HG03064 (cell line): ENCODE data around the gene PDGFA.

Experiments used
- ATAC-seq: cut with Tn5 transposase; IDR thresholded peaks from one replicate; pipeline ENCODE4 v1.9.1; 2021; ENCODE audit warnings: low read depth; ENCODE audit not compliant: unreplicated experiment

Gene PDGFA

DNA sequence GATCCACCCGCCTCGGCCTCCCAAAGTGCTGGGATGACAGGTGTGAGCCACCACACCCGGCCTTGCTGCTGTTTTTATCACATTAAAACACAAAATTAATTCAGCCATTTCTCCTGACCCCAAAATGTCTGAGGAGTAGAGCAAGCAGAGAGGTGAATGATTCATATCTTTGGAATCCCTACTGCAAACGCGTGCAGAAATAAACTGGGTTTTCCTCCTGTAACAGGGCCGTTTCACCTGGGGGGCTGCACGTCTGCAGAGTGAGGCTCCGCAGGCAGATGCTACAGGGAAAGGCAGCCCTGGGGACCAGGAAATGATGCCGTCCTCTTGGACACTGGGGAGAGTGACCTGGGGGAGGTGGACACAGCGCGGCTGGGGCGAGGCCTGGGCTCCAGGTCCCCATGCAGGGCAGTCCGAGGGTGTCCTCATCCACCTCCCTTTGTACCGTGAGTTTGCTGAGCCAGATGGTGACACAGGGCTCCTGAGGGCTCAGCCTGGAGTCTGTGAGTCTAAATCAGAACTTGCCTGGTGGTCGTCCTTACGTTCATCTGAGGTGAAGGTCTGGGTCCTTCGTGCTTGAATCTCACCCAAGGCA, 41.9 kb downstream of the PDGFA start:
- no peak for ATAC-seq

DNA sequence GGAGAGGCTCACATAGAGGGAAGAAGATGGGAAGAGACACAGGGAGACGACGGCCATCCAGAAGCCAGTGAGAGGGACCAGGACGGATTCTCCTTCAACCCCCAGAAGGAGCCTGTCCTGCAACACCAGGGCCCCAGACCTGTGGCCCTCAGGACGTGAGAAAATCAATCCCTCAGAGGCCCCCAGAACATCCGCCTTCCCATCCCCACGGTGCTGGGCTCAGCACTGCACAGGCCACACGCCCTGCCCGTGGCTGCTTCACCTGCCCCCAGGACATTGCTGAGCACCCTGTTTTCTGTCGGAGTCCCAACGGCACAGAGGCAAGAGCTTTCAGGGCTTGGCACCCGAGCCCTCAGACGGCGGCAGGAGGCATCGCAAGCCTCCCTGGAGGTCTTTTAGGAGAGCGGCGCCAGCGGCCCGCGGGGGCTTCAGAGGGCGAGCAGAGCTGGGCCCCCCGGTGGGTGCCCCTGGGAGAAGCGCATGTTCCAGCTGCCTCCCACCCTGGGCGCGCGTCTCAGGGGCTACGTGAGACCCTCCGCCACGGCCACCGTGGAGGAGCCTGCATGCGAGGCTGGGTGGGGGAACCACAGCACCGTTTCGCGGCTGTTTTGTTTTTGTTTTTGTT, 42.8 kb downstream of the PDGFA start:
- ATAC-seq: no peak

DNA sequence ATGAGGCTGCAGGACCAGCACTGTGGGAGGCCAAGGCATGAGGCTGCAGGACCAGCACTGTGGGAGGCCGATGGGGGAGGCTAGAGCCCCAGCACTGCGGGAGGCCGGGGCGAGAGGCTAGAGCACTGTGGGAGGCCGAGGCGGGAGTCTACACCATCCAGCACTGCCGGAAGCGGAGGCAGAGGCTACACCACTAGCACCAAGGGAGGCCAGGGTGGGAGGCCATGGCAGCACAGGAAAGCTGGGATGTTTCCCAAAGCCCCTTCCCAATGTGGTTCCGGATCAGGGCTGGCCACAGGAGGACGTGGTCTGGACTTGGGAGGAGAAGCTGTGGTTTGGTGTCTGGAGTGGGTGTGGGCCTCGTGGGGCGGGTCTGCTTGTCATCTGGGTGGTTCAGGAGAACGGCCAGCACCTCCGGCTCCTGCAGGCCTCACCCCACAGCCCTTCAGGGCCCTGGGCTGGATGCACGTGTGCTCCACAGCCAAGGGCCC, 43.6 kb downstream of the PDGFA start:
- no peak for ATAC-seq

DNA sequence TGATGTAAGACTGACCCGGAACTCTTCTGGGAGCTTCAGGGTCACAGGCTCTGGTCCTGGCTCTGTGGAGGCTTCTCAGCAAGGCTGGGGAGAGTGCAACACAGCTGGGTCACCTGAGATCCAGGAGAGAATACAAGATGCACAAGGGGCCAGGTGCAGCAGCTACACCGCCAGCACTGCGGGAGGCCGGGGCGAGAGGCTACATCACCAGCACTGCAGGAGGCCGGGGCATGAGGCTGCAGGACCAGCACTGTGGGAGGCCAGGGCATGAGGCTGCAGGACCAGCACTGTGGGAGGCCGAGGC, 44.3 kb downstream of the PDGFA start:
- no peak for ATAC-seq

DNA sequence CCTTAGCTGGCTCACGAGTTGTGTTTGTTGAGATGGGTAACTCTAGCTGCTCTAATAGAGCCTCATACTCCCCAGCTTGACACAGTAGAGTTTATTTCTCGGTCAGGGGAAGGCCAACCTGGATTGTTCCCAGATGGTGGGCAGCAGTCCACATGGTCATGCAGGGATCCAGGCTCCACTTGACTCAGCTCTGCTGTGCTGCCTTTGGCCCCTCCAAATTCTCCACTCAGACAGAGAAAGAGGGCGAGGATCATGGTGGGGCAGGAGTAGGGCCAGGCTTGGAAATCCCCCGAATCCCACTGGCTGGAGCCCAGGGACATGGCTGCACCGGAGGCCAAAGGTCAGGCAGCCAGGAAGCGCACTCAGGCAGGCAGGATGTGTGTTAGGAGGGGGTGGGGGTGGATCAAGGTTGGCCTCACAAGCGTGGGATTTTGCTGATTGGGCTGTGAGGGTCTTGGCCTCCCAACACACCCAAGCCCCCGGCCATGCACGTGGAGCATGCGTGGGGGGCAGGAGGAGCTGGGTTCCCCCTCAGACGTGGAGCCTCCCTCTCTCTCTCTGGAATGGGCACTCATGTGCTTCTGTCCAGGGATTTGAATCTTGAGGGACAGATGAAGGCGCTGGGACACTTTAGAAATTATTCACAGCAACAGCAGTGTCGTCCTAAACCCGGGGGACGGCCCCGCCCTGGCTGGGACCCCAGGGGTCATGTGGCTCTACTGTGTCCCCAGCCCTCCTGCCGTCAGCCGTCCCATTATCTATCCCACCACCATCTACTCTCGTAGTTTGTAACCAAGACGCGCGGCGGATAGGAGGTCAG, 44.8 kb downstream of the PDGFA start:
- no peak for ATAC-seq

DNA sequence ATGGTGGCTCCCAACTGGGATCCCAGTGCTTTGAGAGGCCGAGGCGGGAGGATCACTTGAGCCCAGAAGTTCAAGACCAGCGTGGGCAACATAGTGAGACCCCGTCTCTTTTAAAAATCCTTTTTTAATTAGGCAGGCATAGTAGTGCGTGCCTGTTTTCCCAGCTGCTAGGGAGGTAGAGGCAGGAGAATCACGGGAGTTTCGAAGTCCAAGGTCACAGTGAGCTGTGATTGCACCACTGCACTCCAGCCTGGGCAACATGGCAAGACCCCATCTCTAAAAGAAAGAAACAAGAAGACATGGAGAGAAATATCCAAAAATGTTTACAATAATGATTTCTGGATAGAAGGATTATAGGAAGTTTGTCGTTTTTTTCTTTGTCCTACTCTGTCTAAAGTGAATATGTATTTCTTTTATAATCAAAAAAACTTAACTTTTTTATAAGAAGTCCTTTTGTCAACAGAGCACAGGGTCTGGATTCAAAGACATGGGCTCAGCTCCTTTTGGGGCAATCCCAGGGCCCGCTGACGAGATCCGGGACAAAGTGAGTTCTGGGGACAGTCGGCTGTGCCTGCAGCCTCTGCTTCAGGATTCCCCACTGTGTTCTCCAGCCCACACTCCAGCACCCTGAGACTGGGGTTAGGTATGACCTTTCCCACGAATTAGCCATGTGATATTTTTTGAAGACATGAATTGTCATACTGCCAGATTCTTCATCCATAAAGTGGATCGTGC, 45.6 kb downstream of the PDGFA start:
- ATAC-seq: no peak

DNA sequence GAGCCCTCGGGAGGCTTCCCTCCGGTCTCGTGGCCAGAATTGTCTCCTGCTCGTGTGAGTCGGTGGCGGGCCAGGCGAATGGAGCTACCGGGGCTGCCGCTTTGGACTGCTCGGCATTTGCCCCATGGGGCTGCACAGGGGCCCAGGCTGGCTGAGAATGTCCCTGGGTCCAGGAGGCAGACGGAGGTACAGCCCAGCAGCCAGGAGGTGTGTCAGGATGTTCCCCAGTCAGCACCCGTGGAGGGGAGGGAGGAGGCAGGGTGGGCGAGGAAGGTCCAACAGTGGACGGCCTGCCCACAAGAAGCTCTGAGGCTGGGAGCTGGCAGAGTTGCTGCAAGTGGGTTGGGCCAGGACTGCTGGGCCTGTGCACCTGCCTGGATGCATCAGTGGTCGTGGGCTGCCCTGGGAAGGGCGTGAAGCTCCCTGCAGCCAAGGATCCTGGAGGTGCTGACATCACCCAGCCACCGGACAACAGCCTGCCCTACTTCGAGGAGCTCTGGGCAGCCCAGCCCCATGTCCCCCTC, 46.4 kb downstream of the PDGFA start:
- no peak for ATAC-seq

DNA sequence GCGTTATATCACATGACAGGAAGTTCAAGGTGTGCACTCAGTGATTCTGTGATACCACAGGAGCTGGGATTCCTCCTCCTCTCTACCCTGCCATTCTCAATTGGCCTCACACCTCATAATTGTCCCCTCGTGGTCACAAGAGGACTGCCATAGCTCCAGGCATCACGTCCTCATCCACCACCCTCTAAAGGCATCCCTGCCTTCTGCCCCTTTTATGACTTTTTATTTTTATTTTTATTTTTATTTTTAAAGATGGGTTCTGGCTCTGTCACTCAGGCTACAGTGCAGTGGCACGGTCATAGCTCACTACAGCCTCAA, 47.0 kb downstream of the PDGFA start:
- ATAC-seq: no peak

DNA sequence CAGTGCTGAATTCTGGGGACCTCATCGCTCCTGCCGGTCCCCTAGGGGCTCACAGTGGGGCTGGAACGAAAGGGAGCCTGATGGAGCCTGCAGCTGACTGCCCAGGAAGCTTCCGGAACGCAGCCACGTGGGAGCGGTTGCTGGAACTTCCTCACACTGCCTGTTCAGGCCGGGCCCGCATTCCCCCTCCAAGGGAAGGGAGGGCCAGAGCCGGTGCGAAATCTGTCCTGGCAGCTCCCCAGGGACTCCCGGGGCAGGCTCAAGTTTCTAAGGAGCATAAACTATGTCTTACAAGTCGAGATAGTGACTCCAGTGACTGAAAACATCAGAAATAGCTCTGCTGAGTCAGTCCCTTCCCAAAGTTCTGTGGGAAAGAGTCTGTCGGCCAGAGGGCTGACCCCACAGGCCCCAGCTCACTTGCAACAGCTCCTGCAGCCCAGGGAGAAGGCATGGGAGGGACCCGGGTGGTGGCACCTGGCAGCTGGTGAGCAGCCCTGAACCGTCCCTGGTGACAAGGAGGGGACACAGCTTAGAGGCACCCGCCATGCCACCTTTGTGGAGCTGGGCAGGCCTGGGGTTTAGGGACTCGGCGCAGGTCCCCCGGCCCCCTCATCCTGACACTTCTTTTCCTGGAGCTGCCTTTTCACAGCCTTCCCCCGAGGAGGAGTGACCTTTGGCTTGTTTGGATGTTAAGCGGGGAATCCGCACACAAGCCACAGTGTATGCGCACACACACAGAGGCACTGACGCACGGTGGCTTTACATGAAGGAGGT, 47.6 kb downstream of the PDGFA start:
- no peak for ATAC-seq

DNA sequence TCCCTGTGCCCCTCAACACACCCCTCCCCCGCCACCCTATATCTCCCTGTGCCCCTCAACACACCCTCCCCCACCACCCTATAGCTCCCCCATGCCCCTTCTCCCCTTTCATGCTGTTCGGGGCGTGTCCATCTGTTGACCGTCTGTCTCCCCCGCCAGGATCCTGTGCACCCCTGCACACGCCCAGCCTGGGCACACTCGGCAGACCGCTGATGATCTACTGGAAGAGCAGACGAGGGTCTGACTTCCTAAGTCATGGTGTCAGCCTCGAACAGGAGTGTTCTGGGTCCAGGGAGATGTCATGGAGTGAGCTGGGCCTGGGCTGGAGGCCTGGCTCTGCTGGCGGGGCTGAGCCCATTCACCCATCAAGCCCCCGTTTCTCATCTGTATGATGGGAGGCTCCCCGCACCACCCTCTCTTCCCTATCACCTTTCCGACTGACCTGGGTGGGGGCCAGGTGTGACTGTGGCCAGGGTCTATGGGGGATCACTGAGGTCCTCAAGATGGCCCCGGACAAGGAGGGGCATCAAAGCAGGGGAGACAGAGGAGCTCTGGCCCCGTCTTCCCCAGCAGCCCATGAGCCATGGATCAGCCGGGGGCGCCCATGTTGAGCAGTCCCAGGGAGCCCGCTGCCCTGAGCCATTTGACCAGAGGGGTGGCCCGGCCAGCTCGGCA, 48.3 kb downstream of the PDGFA start:
- ATAC-seq: no peak

DNA sequence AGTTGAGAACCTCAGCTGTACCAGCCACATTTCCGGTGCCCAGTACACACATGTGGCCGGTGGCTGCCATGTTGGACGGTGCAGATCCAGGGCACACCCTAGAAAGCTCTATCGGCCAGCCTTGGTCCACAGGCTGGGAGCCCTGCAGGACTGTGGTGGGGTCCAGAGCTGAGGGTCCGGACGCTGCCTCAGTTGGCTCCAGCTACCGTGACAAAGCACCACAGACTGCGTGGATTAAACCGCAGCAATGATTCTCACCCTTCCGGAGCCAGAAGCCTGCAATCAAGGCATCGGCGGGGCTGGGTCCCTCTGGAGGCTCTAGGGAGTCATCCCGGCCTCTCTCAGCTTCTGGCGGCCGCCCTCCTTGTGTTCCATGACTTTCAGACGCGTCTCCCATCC, 50.1 kb downstream of the PDGFA start:
- ATAC-seq: no peak

DNA sequence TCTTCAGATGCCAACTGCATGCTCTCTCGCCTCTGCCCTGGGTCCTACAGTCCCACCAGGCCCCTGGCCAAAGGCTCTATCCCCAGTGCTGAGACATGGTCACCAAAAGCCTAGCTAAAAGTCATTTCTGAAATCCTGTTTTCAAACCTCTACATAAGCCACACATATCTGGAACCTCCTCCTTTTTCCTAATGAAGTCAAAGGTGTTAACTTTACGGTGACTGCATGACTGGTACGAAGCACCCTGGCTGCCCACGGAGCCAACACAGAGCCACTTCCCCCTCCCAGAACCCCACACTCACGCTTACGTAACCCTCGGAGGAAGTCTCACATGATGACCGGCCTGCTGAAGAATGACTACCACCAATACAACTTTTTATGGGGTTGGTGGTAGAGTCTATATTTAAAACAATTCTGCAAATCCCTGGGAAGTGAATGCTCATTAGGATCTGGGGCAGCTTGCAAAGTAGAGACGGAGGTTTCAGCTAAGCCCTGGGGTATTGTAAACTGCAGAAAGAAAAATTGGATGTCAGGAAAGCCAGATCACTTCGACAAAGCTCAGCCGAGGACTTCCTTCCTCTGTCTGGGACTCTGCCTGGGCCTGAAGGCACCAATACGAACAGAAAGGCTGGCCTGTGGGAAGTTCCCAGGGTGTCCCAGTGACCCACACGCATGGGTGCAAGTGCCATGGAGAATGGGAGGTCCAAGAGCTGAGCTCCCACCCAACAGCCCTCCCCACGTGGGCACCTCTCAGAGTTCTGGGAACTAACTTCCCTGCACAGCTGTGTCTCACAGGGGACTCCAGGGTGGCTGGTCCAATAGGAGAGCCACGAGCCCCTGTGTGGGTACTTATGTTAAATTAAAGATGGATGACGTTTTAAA, 50.7 kb downstream of the PDGFA start:
- no peak for ATAC-seq

DNA sequence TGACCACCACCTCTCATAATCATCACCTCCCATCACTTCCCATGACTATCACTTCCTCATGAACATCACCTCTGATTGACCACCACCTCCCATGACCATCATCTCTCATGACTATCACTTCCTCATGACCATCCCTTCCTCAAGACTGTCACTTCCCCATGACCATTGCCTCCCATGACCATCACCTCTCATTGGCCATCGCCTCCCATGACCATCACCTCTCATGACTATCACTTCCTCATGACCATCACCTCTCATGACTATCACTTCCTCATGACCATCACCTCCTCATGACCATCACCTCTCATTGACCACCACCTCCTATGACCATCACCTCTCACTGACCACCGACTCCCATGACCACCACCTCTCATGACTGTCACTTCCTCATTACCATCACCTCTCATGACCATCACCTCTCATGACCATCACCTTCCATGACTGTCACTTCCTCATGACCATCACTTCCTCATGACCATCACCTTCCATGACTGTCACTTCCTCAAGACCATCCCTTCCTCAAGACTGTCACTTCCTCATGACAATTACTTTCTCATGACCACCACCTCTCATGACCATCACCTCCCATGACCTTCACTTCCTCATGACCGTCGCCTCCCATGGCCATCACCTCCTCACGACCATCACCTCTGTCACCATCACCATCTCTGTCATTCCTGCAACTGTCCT, 51.6 kb downstream of the PDGFA start:
- ATAC-seq: no peak

DNA sequence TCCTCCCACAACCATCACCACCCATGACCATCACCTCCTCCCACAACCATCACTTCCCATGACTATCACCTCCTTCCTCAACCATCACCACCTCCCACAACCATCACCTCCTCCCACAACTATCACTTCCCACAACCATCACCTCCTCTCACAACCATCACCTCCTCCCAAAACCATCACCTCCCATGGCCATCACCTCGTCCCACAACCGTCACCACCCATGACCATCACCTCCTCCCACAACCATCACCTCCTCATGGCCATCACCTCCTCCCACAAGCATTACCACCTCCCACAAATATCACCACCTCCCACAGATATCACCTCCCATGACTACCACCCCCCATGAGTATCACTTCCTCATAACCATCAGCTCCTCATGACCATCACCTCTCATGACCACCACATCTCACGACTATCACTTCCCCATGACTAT, 52.2 kb downstream of the PDGFA start:
- no peak for ATAC-seq

DNA sequence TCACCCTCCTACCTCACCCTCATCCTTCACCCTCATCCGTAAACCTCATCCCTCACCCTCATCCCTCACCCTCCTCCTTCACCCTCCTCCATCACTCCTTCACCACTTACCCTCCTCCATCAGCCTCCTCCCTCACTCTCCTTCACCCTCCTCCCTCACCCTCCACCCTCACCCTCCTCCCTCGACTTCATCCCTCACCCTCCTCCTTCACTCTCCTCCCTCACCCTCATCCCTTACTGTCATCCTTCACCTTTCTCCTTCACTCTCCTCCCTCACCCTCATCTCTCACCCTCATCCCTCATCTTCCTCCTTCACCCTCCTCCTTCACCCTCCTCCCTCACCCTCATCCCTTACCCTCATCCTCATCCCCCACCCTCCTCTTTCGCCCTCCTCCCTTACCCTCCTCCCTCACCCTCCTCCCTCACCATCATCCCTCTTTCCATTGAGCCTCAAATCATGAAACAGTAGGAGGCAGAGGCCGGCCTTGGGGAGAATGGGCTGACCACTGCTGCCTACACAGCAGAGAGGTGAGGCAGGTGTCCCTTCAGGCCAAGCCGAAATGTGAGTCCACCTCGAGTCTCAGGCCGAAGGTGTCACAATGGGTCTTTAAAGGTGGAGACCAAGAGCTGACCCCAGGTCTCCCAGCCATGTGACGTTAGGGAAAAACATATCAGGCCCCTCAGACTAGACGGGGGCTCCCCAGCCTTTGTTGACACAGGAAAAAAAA, 53.0 kb downstream of the PDGFA start:
- no peak for ATAC-seq

DNA sequence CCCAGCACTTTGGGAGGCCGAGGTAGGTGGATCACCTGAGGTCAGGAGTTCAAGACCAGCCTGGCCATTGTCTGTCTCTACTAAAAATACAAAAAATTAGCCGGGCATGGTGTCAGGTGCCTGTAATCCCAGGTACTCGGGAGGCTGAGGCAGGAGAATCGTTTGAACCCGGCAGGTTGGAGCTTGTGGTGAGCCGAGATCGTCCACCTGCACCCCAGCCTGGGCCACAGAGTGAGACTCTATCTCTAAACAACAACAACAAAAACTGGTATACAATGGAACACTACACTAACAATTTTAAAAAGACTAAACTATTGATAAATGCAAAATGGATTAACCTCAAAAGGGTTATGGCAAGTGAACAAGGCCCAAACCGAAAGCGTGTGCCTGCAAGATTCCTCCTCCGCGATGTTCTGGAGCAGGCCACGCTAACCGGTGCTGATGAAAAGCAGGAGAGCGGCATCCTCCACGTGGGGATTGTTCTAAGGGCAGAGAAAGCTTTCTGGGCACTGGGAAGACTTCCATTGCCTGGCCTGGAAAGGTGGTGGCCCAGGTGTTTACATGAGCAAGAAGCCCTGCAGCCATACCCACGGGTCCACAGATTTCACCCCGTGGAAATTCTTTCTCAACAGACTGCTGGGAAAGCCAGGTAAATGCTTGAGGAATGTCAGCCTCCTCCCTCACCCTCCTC, 53.8 kb downstream of the PDGFA start:
- no peak for ATAC-seq
